ENCODE measurements around the gene APAF1.

GRCh38 chr12:98743362-98743953 is 98.4 kb downstream of the APAF1 start:
- TF ChIP-seq USF1 (IDR thresholded peaks at IDR 0.05; ENCODE audit: borderline replicate concordance, low read depth) (no peak), CTCF (IDR thresholded peaks at IDR 0.05) (peak; percentile 60), FOXJ3 (CRISPR knock-in tag; IDR thresholded peaks at IDR 0.05) (no peak), SIN3A (IDR thresholded peaks at IDR 0.05; ENCODE audit: borderline replicate concordance, low read depth, low read length) (no peak), JUND (IDR thresholded peaks at IDR 0.05) (no peak), ELF1 (IDR thresholded peaks at IDR 0.05) (no peak), MXI1 (IDR thresholded peaks at IDR 0.05; ENCODE audit: low read depth, low read length) (no peak), POLR2AphosphoS5 (IDR thresholded peaks at IDR 0.05; ENCODE audit: low read depth, low read length) (no peak)

All from SK-N-SH (cell line).